ENCODE measurements around the gene SAMD11.

SAMD11 gene

GRCh38 chr1:993379-993995, 69.8 kb downstream of the SAMD11 start:
- no peak for DNase-seq (ENCODE audit: low spot score)
- no peak for FAIRE-seq
